Right lobe of liver (tissue), 4 donors: Measurements from ENCODE around the gene XRN2.

ENCODE experiments used
- CTCF ChIP-seq, 4 donors: fragments of 200-600 bp in 3 of 4; fragments of 450-650 bp in 1 of 4; IDR thresholded peaks; one replicate each; pipeline versions ENCODE4 v1.5.1 to v1.8.0; 2016 to 2022; ENCODE audit warnings: antibody characterized with exemption in 4 of 4, mild to moderate bottlenecking in 2 of 4
- POLR2A ChIP-seq: fragments of 450-650 bp; IDR thresholded peaks from one replicate; pipeline ENCODE4 v1.6.1; 2017; ENCODE audit warnings: antibody characterized with exemption, mild to moderate bottlenecking
- donor health status: DM: no; HTN: no; CAD: no.
- donor health status: DM: no; HTN: no; CAD: no.
- donor health status: DM: no; HTN: yes; CAD: no.

GRCh38 chr20:21393166-21393565 is 90.0 kb downstream of the XRN2 start:
- no peak for TF ChIP-seq POLR2A
- no peak for TF ChIP-seq CTCF (IDR thresholded peaks at IDR 0.05)
